PFSK-1 (cell line): ENCODE results near the gene LZTFL1.

ENCODE experiments used
- REST ChIP-seq, 2 experiments: IDR thresholded peaks; 2 replicates each; pipeline versions ENCODE4 v1.6.1 to v1.8.0; 2011 to 2012; ENCODE audit warnings: low read depth in 2 of 2, low read length in 2 of 2, control low read depth in 1 of 2, inconsistent platforms in 1 of 2, mild to moderate bottlenecking in 1 of 2, moderate library complexity in 1 of 2; ENCODE audit not compliant: insufficient read depth in 1 of 2
- TAF1 ChIP-seq: IDR thresholded peaks from 2 replicates; pipeline ENCODE4 v1.6.1; 2012; ENCODE audit warnings: low read length, control low read depth, borderline replicate concordance; ENCODE audit not compliant: insufficient read depth

GRCh38 chr3:45871780-45872179, 29.9 kb upstream of the LZTFL1 start:
- TF ChIP-seq TAF1 (no peak), REST (IDR thresholded peaks at IDR 0.05; ENCODE audit: insufficient read depth in 1 of 2, low read depth in 2 of 2, low read length in 2 of 2) (no peak)
